Thoracic aorta (tissue), 2 donors: Measurements from ENCODE around the gene WDR36. TPM values are rescaled to one million over a fixed set of nuclear protein-coding genes. Genes with fewer than 3 reads are reported as not detected.

Source experiments
- ATAC-seq: fragments of 150-250 bp; one replicate; pipeline ENCODE4 v1.8.0; 2017; ENCODE audit warnings: low read depth; ENCODE audit not compliant: insufficient number of reproducible peaks, low FRiP score
- DNase-seq: peaks from one replicate; pipeline ENCODE4 v3.0.0-alpha.2; 2020; ENCODE audit warnings: low spot score
- H3K27ac ChIP-seq, 2 donors: fragments of 200-600 bp; sonication (generic); 1 replicate in 1 of 2; 2 replicates in 1 of 2; pipeline ENCODE4 v1.5.1; 2016; ENCODE audit warnings: mild to moderate bottlenecking in 2 of 2, moderate library complexity in 2 of 2
- H3K27me3 ChIP-seq: fragments of 200-600 bp; sonication (generic); replicated peaks from 2 replicates; pipeline ENCODE4 v1.6.0; 2016; ENCODE audit warnings: mild to moderate bottlenecking; ENCODE audit not compliant: insufficient read depth
- H3K36me3 ChIP-seq: fragments of 200-600 bp; sonication (generic); one replicate; pipeline ENCODE4 v1.5.1; 2016
- H3K4me1 ChIP-seq, 2 donors: fragments of 200-600 bp; sonication (generic); 1 replicate in 1 of 2; 2 replicates in 1 of 2; pipeline versions ENCODE4 v1.5.1 to v1.6.0; 2016; ENCODE audit warnings: low read depth in 2 of 2, mild to moderate bottlenecking in 1 of 2; ENCODE audit not compliant: control insufficient read depth in 1 of 2
- H3K4me3 ChIP-seq: fragments of 200-600 bp; sonication (generic); 2 replicates; pipeline ENCODE4 v1.5.1; 2016; ENCODE audit warnings: mild to moderate bottlenecking
- H3K9me3 ChIP-seq: fragments of 200-600 bp; sonication (generic); 2 replicates; pipeline ENCODE4 v1.5.1; 2016
- total RNA-seq, 2 donors: library from RNA; depleted of rRNA; stranded (reverse); fragments of >200 nt; gene quantifications; one replicate each; pipeline versions ENCODE4 v1.1.0 to v1.2.3, GENCODE V29; 2016
- TF ChIP-seq, protein P1 (sequence below): fragments of 200-600 bp; sonication (generic); IDR thresholded peaks from one replicate; pipeline ENCODE4 v1.5.1; 2019; ENCODE audit warnings: antibody characterized with exemption

WDR36 gene
- total RNA-seq: 10 to 100 TPM; 11.0 to 29.4 TPM

DNA sequence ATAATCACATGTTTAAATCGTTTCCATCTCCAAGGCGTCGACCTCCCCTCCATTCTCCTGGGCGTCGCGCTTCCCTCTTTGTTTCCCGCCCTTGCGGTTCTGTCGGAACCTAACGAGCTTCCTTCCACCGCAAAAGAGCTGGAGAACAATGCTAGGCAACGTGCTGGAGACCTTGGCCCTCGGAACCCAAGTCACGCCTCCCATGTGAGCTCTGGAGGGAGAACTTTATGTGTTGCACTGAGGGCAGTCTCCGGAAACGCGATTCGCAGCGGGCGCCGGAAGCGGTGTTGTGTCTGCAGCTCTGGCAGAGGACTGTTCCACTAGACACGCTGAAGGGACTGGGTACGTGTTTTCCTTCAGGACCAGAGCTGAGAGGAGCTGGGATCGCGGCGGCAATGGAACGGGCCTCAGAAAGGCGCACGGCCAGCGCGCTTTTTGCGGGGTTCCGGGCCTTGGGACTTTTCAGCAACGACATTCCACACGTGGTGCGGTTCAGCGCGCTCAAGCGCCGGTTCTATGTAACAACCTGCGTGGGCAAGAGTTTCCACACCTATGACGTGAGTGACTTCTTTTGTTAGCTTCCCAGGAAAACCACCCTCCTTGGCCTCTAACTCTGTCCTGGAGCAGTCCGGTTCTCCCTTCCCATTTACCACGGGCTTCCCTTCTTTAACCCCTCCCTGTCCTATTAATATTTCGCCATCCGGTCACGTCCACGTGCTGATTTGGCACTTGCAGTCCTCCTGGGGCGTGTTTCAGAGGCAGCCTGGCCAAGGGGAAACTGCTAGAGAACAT is at the start of gene WDR36:
WDR36 (plus strand) TSS at position 287 of the 792 bp plus-strand sequence; CDS start at position 396, 109 bp downstream.
- Histone ChIP-seq H3K27me3 (no peaks in the 10 kb centered on the region), H3K27ac (peak within 1 kb of the TSS; percentile 53 to 70), H3K36me3 (no peaks in the 10 kb centered on the region), H3K9me3 (no peaks in the 10 kb centered on the region), H3K4me3 (peak within 1 kb of the TSS; percentile 79), H3K4me1 (peaks cover 16 to 22% of the 10 kb centered on the region in 2 donors)
- peak; percentile 96 for ATAC-seq
- TF ChIP-seq, protein P1, sequence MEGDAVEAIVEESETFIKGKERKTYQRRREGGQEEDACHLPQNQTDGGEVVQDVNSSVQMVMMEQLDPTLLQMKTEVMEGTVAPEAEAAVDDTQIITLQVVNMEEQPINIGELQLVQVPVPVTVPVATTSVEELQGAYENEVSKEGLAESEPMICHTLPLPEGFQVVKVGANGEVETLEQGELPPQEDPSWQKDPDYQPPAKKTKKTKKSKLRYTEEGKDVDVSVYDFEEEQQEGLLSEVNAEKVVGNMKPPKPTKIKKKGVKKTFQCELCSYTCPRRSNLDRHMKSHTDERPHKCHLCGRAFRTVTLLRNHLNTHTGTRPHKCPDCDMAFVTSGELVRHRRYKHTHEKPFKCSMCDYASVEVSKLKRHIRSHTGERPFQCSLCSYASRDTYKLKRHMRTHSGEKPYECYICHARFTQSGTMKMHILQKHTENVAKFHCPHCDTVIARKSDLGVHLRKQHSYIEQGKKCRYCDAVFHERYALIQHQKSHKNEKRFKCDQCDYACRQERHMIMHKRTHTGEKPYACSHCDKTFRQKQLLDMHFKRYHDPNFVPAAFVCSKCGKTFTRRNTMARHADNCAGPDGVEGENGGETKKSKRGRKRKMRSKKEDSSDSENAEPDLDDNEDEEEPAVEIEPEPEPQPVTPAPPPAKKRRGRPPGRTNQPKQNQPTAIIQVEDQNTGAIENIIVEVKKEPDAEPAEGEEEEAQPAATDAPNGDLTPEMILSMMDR: no peak
- peak; percentile 62 for DNase-seq

DNA sequence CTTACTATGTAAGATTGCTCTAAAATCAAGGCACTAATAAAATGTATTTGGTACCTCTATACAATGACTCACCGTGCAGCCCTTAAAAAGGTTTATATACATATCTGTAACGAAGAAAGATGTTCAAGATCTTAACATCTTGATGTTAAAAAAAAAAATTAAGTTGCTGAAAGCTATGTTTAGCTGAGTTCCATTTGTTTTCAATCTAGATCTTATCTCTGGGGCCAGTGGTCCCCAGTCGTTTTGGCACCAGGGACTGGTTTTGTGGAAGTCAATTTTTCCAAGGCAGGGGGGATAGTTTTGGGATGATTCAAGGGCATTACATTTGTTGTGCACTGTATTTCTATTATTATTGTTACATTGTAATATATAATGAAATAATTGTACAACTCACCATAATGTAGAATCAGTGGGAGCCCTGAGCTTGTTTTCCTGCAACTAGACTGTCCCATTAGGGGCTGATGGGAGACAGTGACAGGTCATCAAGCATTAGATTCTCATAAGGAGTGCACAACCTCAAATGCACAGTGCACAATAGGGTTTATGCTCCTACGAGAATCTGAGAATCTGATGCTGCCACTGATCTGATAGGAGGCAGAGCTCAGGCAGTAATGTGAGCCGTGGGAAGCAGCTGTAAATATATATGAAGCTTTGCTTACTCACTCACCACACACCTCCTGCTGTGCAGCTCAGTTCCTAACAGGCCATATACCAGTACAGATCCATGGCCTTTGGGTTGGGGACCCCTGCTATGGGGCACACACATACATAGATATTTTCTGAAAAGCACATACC is 48.2 kb upstream of the WDR36 start:
- Histone ChIP-seq H3K4me1 (no peaks in the 10 kb centered on the region), H3K27ac (no peak overlapping the region), H3K27me3 (no peaks in the 10 kb centered on the region), H3K9me3 (no peaks in the 10 kb centered on the region), H3K36me3 (no peaks in the 10 kb centered on the region), H3K4me3 (no peak overlapping the region)
- ATAC-seq (no peak), DNase-seq (no peak)
- TF ChIP-seq, protein P1: no peak

DNA sequence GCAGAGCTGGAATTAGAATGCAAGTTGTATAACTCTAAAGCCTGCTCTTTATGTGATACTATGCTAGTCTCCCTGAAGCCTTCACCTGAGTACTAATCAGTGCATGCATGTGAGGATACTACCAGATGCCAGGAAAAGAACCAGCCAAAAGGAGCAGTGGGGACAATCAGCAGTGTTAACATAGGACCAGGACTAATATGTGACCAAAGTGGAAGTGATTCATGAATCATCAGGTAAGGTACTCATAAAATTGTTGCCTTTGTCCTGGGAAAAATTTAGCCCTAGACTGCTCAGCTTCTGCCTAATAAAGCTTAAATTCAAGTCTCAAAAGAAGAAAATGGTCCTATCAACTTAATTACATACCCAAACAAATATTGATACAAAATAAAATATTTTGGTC is 34.1 kb upstream of the WDR36 start:
- H3K27me3 ChIP-seq: no peaks in the 10 kb centered on the region
- H3K9me3 ChIP-seq: no peaks in the 10 kb centered on the region
- ATAC-seq: no peak
- TF ChIP-seq, protein P1: no peak
- no peaks in the 10 kb centered on the region for H3K36me3 ChIP-seq
- no peak overlapping the region for H3K27ac ChIP-seq
- H3K4me1 ChIP-seq: no peaks in the 10 kb centered on the region
- DNase-seq: no peak
- H3K4me3 ChIP-seq: no peak overlapping the region

DNA sequence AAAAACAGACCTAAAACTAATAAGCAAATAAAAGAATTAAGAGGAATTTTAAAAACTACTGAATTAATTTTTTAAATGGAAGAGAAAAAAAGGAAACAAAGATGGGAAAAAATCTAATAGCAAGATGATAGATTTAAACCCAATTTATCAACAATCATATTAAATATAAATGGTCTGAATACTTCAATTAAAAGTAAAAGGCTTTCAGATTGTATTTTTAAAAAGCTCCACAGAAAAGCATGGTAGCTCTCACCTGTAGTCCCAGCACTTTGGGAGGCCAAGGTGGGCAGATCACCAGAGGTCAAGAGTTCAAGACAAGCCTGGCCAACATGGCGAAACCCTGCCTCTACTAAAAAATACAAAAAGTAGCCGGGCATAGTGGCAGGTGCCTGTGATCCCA is 32.0 kb upstream of the WDR36 start:
- Histone ChIP-seq H3K4me1 (no peaks in the 10 kb centered on the region), H3K9me3 (no peaks in the 10 kb centered on the region), H3K36me3 (no peaks in the 10 kb centered on the region), H3K27me3 (no peaks in the 10 kb centered on the region), H3K4me3 (no peak overlapping the region), H3K27ac (no peak overlapping the region)
- no peak for DNase-seq
- TF ChIP-seq, protein P1: no peak
- ATAC-seq: no peak

DNA sequence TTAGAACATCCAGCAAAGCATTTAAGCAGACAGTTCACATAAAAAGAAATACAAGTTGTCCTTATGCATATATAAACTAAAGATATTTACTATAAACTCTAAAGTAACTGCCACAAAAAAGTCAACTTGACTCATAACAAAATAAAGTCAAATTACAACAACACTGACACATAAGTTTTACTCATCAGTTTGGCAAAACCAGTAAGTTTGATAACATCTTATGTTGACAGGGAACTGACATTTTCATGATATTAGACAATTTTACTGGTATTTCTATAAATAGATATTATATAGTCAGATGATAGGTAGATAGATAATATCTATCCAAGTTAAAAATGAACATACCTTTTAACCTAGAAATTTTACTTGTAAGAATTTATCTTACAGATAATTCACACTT is 30.5 kb upstream of the WDR36 start:
- Histone ChIP-seq H3K9me3 (no peaks in the 10 kb centered on the region), H3K4me3 (no peak overlapping the region), H3K36me3 (no peaks in the 10 kb centered on the region), H3K27me3 (no peaks in the 10 kb centered on the region), H3K27ac (no peak overlapping the region), H3K4me1 (no peaks in the 10 kb centered on the region)
- no peak for DNase-seq
- ATAC-seq: no peak
- TF ChIP-seq, protein P1: no peak
